Renal cortical epithelial cell (primary cell): ENCODE data around the gene COL18A1. TPM values are rescaled to one million over a fixed set of nuclear protein-coding genes. Genes with fewer than 3 reads are reported as not detected.

ENCODE experiments used
- DNase-seq: peaks from one replicate; pipeline ENCODE4 v3.0.0-alpha.2; 2011; ENCODE audit warnings: low read depth
- total RNA-seq: library from RNA; depleted of rRNA; stranded (reverse); fragments of >200 nt; gene quantifications from 2 replicates; pipeline ENCODE4 v1.2.3, GENCODE V29; 2014

The COL18A1 gene
- total RNA-seq, 1 donor from 2014 or later = 672 TPM

DNA sequence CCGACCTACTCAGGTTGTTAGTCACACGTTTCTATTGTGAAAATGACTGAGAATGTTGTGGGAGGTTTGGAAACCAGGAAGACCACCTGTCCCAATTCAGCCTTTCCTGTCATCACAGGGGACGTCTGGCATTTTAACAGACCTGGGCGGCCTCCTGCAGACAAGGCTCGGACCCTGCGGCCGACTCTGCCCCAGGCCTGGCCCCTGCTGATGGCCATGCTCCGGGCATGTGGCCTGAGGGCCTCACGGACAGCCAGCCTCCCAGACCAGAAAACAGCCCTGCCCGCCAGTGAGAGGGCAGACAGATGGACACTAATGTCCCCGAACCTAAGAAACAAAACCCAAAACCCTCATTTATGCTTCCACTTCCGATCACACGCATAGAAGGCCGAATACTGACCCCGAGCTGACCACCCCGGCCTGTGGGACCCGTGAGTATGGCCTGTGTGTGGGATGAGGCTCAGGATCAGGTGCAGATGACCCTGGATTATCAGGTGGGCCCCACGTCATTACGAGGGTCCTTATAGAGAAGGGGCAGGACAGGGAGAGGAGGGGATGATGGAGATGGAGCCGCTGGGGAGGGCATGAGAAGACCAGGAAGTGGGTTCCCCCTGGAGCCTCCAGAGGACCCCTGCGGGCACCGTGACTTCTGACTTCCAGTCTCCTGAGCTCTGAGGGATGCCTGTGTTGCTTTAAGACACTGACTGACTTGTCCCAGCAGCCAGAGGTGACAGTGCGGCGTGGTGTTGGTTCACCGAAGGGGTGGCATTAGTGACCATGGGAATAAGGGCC, 9.6 kb downstream of the COL18A1 start:
- DNase-seq = no peak

GRCh38 chr21:45415188-45415942, 10.4 kb downstream of the COL18A1 start:
- no peak for DNase-seq

- no peak for DNase-seq
Measured at GRCh38 chr21:45415943-45416611, 11.1 kb downstream of the COL18A1 start.

- DNase-seq = no peak
Measured at GRCh38 chr21:45416620-45417019, 11.7 kb downstream of the COL18A1 start.

GRCh38 chr21:45417256-45417950, 12.4 kb downstream of the COL18A1 start:
- DNase-seq = no peak

GRCh38 chr21:45417951-45418300, 13.0 kb downstream of the COL18A1 start:
- DNase-seq = no peak

GRCh38 chr21:45418301-45419071, 13.5 kb downstream of the COL18A1 start:
- DNase-seq = no peak

DNA sequence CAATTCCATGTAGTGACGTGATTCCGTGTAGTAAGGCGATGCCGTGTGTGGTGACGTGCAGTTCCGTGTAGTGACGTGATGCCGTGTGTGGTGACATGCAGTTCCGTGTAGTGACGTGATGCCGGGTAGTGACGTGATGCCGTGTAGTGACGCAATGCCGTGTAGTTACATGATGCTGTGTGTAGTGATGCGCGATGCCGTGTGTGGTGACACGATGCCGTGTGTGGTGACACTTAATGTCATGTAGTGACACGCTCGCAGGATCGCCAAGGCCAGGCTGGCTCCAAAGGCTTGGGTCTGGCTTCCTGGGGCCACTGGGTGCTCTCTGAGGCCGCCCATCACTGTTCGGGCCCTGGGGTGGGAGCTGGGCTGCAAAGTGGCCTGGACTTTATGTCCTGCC, 14.2 kb downstream of the COL18A1 start:
- DNase-seq = no peak

GRCh38 chr21:45420061-45421041, 15.4 kb downstream of the COL18A1 start:
- peak; percentile 80 for DNase-seq

GRCh38 chr21:45421071-45421845, 16.3 kb downstream of the COL18A1 start:
- DNase-seq = peak; percentile 71

- DNase-seq = no peak
Measured at GRCh38 chr21:45421846-45422775, 17.1 kb downstream of the COL18A1 start.

- DNase-seq = peak; percentile 78
Measured at GRCh38 chr21:45423201-45423955, 18.4 kb downstream of the COL18A1 start.

- DNase-seq = no peak
Measured at GRCh38 chr21:45423968-45424853, 19.2 kb downstream of the COL18A1 start.

GRCh38 chr21:45424854-45425795, 20.2 kb downstream of the COL18A1 start:
- DNase-seq = no peak
